ENCODE data around the gene UPK3B.
"Not testable (repeated sequence)": the region's sequence is repeated elsewhere in the genome, so short reads cannot be mapped to it uniquely, and the experiment has no call there.

DNA sequence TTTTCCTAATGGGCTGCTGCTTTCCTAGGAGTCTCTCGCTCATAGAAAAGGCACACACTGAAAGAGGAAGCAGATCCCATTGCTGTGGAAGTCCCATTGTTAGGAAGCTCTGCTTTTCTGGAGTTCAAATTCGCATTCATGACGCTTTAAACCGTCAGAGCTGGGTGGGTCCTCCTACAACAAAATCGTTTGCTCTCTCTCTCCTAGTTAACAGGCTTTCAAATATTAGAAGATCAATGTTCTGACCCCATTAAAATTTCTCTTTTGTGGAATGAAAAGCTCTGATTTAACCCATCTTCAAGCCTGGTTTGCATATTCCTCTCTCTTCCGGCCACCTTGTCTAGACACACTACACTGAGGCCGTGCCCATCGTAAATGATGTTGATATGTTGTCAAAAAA is 32.8 kb downstream of the UPK3B start, which contains the start of gene SPDYE16:
- not testable (repeated sequence) for TF ChIP-seq POLR2A (IDR thresholded peaks at IDR 0.05)
- TF ChIP-seq, protein P1, sequence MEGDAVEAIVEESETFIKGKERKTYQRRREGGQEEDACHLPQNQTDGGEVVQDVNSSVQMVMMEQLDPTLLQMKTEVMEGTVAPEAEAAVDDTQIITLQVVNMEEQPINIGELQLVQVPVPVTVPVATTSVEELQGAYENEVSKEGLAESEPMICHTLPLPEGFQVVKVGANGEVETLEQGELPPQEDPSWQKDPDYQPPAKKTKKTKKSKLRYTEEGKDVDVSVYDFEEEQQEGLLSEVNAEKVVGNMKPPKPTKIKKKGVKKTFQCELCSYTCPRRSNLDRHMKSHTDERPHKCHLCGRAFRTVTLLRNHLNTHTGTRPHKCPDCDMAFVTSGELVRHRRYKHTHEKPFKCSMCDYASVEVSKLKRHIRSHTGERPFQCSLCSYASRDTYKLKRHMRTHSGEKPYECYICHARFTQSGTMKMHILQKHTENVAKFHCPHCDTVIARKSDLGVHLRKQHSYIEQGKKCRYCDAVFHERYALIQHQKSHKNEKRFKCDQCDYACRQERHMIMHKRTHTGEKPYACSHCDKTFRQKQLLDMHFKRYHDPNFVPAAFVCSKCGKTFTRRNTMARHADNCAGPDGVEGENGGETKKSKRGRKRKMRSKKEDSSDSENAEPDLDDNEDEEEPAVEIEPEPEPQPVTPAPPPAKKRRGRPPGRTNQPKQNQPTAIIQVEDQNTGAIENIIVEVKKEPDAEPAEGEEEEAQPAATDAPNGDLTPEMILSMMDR (IDR thresholded peaks at IDR 0.05): not testable (repeated sequence)

Data from right lobe of liver (tissue), 4 donors.